Naive B cell (primary cell): ENCODE data around the gene FAM25G. TPM values are rescaled to one million over a fixed set of nuclear protein-coding genes. Genes with fewer than 3 reads are reported as not detected.

Source experiments
- ATAC-seq, 2 donors: fragments of 150-1000 bp; cut with Tn5 transposase; 2 replicates each; pipeline ENCODE4 v1.10.0; 2021; ENCODE audit warnings: low read depth in 2 of 2, mild to moderate bottlenecking in 2 of 2, moderate library complexity in 2 of 2
- DNase-seq: peaks from one replicate; pipeline ENCODE4 v3.0.0; 2022
- H3K27ac Mint-ChIP-seq, 6 donors: one replicate each; pipeline ENCODE4 v1.8.0; 2020 to 2022; ENCODE audit warnings: mild to moderate bottlenecking in 6 of 6, mixed read lengths in 6 of 6, moderate library complexity in 5 of 6, inconsistent platforms in 2 of 6
- H3K27me3 Mint-ChIP-seq, 3 donors: one replicate each; pipeline ENCODE4 v1.8.0; 2021 to 2022; ENCODE audit warnings: mixed read lengths in 3 of 3, mild to moderate bottlenecking in 1 of 3
- H3K36me3 Mint-ChIP-seq, 2 donors: one replicate each; pipeline ENCODE4 v1.8.0; 2020 to 2022; ENCODE audit warnings: mixed read lengths in 2 of 2, inconsistent platforms in 1 of 2, mild to moderate bottlenecking in 1 of 2
- H3K4me1 Mint-ChIP-seq, 3 donors: one replicate each; pipeline ENCODE4 v1.8.0; 2020 to 2022; ENCODE audit warnings: mixed read lengths in 3 of 3, inconsistent platforms in 1 of 3, mild to moderate bottlenecking in 1 of 3, moderate library complexity in 1 of 3
- H3K4me3 Mint-ChIP-seq, 8 donors: one replicate each; pipeline ENCODE4 v1.8.0; 2020 to 2022; ENCODE audit warnings: mild to moderate bottlenecking in 8 of 8, mixed read lengths in 8 of 8, moderate library complexity in 8 of 8, inconsistent platforms in 2 of 8
- H3K9me3 Mint-ChIP-seq, 7 donors: one replicate each; pipeline ENCODE4 v1.8.0; 2020 to 2022; ENCODE audit warnings: mixed read lengths in 7 of 7, mild to moderate bottlenecking in 5 of 7, inconsistent platforms in 2 of 7, moderate library complexity in 1 of 7
- polyA plus RNA-seq, 6 donors: library from polyadenylated mRNA; unstranded; fragments of 300-500 nt; fragmentation: Illumina TruSeq; gene quantifications; one replicate each; pipeline ENCODE4 v1.2.3, GENCODE V29; 2021; ENCODE audit warnings: low read depth in 6 of 6

FAM25G gene
- polyA plus RNA-seq, 6 donors from 2014 or later = not detected

DNA sequence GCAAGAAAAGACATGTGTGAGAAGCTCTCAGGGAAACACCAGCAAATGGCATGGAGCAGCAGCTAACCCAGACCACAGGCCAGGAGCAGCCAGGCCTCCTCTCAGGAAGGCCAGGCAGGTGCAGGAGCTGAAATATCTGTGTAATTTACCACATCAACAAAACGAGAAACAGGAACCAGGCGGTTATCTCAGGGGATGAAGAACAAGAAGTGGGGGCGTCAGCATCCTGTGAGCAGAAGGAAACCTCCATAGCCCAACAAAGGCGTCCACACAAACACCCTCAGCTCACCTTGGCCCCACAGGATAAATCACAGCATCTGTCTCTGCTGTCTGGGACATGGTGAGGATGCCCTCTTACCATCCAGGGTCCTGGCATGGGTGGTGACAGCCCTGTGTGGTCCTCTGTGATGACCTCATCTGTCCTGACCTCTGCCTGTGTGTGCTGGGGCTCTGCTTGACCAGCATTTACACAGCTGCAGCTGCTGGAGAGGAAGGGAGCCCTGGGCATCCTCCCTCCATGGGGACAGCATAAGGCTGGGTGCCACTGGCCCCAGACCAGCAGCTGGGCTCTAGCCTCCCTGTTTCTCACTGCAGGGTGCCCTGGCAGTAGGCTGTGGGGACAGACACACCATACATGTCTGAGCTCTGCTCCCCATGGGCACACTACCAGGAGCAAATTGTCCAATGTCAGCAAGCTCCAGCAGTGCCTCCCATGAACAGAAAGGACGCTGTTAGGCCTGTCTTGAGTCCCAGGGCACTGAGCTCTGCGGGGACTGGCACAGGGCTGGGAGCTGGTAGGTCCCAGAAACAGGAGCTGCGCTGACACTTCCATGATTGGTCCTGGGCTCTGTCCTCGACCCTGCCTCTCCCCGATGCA, 42.2 kb downstream of the FAM25G start:
- peak overlapping the region in 1 of 8 donors; percentile 18 for H3K4me3 Mint-ChIP-seq
- H3K36me3 Mint-ChIP-seq = peaks cover 0 to 8% of the 10 kb centered on the region in 2 donors
- H3K27ac Mint-ChIP-seq = peak overlapping the region in 2 of 6 donors; percentile 1 to 30
- ATAC-seq (peak in 1 of 2 donors; percentile 52), DNase-seq (no peak)
- H3K9me3 Mint-ChIP-seq = peaks cover 12 to 19% (median 17%) of the 10 kb centered on the region in 7 donors
- H3K27me3 Mint-ChIP-seq = peaks cover 4 to 10% (median 5%) of the 10 kb centered on the region in 3 donors
- peaks cover 14 to 16% (median 16%) of the 10 kb centered on the region in 3 donors for H3K4me1 Mint-ChIP-seq

DNA sequence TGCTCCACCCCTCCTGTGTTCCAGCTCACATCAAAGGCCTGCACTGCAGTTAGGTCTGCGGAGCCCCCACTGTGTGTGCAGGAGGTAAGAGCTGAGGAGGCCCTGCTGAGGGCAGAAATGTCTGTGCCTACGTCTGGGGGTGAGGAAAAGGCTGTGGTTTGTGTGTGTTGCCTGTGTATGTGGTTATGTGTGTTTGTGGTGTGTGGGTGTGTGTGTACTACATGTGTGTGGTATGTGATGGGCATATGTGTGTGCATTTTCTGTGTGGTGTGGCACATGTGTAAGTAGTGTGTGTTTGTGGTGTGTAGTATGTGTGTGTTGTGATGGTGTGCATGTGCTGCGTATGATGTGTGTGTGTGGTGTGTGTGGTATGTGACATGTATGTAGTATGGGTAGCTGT, 43.8 kb downstream of the FAM25G start:
- ATAC-seq (no peak), DNase-seq (no peak)
- H3K27me3 Mint-ChIP-seq = peaks cover 0 to 2% (median under 1%) of the 10 kb centered on the region in 3 donors
- peaks cover 12 to 16% (median 14%) of the 10 kb centered on the region in 3 donors for H3K4me1 Mint-ChIP-seq
- H3K36me3 Mint-ChIP-seq = peaks cover 0 to 14% of the 10 kb centered on the region in 2 donors
- H3K27ac Mint-ChIP-seq = peak overlapping the region in 1 of 6 donors; percentile 0
- no peak overlapping the region for H3K4me3 Mint-ChIP-seq
- peaks cover 16 to 25% (median 21%) of the 10 kb centered on the region in 7 donors for H3K9me3 Mint-ChIP-seq

DNA sequence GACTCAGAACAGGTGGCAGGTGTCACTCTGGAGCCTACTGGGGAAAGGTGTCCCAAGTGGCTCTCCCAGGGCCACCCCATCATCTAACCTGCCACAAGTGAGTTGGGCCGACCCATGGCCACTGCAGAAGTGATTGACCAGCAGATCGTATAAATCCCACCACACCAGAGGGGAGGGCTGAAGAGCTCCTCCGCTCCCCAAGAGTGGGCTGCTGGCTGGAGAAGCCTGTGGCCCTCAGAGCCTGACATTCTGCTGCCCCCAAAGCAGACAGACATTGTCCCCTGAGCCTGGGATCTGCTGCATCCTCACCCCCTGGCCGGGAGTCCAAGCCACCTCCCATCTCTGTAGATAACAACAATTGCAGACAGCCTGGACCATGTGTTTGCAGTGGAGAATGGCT, 44.3 kb downstream of the FAM25G start:
- Mint-ChIP-seq H3K27me3 (peaks cover 0 to 7% (median 5%) of the 10 kb centered on the region in 3 donors), H3K4me1 (peaks cover 12 to 16% (median 14%) of the 10 kb centered on the region in 3 donors), H3K36me3 (peaks cover 0 to 14% of the 10 kb centered on the region in 2 donors), H3K9me3 (peaks cover 16 to 25% (median 21%) of the 10 kb centered on the region in 7 donors), H3K4me3 (no peak overlapping the region), H3K27ac (peak overlapping the region in 1 of 6 donors; percentile 5)
- DNase-seq (no peak), ATAC-seq (no peak)

DNA sequence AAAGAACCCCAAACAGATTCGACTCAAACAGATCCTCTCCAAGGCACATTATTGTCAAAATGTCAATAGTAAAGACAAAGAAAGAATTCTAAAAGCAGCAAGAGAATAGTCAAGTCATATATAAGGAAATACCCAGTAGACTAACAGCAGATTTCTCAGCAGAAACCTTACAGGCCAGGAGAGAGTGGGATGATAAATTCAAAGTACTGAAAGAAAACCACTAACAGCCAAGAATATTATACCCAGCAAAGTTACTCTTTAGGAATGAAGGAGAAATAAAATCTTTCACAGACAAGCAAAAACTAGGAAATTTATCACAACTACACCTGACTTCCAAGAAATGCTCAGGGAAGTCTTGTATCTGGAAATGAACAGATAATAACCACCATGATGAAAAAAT, 45.8 kb downstream of the FAM25G start:
- Mint-ChIP-seq H3K4me3 (no peak overlapping the region), H3K36me3 (peaks cover 0 to 14% of the 10 kb centered on the region in 2 donors), H3K27me3 (peaks cover 0 to 17% (median 6%) of the 10 kb centered on the region in 3 donors), H3K27ac (no peak overlapping the region), H3K4me1 (peaks cover 12 to 16% (median 14%) of the 10 kb centered on the region in 3 donors), H3K9me3 (peaks cover 16 to 25% (median 21%) of the 10 kb centered on the region in 7 donors)
- ATAC-seq (no peak), DNase-seq (no peak)

DNA sequence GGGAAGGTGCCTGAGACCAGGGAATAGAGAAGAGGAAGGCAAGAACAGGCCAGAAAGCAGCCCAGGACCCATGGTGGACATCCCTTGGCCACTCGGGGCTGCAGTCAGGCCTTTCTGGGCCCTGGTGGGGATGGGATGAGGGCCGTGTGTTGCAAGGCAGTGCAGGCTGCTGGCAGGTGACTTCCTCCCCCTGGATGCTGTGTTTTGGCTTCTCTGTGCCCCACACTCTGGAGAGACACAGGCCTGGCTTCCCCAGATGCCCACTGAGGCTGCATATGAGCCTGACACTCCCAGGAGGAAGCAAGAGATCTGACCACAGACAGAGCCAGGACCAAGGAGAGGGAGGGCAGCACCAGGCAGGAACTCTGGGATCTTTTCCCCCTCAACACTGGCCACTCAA, 47.5 kb downstream of the FAM25G start:
- no peak overlapping the region for H3K4me3 Mint-ChIP-seq
- H3K9me3 Mint-ChIP-seq = peaks cover 16 to 28% (median 21%) of the 10 kb centered on the region in 7 donors
- DNase-seq = no peak
- ATAC-seq = no peak
- no peak overlapping the region for H3K27ac Mint-ChIP-seq
- H3K36me3 Mint-ChIP-seq = peaks cover 0 to 14% of the 10 kb centered on the region in 2 donors
- H3K27me3 Mint-ChIP-seq = peaks cover 4 to 23% (median 13%) of the 10 kb centered on the region in 3 donors
- peaks cover 12 to 14% (median 12%) of the 10 kb centered on the region in 3 donors for H3K4me1 Mint-ChIP-seq

DNA sequence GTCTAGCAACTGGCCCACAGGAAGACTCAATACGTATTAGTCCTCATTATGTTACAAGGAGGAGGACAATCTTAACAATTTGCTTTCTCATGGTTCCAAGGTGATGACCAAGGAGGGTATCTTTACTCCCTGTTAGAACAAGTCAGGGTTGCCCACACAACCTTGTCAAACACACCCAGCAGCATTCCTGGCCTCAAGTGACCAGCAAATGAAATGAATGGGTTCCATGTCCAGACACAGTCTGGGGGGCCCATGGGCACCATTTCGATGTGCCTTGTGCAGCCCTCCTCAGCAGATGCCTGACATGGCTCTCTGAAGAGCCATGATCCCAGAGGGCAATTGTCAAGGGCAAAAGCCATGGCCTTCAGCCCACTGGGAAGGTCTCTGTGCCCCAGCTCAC, 48.4 kb downstream of the FAM25G start:
- ATAC-seq (no peak), DNase-seq (no peak)
- Mint-ChIP-seq H3K36me3 (peaks cover 0 to 14% of the 10 kb centered on the region in 2 donors), H3K27me3 (peaks cover 4 to 29% (median 13%) of the 10 kb centered on the region in 3 donors), H3K9me3 (peaks cover 16 to 35% (median 24%) of the 10 kb centered on the region in 7 donors), H3K4me3 (no peak overlapping the region), H3K27ac (no peak overlapping the region), H3K4me1 (peaks cover 4 to 5% (median 4%) of the 10 kb centered on the region in 3 donors)

DNA sequence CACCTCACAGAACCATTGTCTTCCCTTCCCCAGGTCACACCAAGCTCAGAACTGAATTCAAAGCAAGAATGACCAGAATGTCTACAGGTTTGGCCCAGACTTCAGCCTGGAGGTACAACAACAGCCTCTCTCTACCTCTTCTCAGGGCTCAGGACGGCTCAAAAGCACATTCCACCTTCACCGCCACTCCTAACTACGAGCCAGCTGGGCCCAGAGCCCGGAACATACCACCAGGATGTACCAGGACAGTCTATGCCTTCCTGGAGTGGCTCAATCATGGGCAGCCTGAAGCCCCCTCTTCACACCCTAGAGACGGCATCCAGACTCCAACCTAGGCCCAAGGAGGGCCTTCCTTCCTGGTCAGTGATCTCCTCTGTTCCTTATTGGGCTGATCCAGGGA, 49.1 kb downstream of the FAM25G start:
- Mint-ChIP-seq H3K27me3 (peaks cover 4 to 29% (median 13%) of the 10 kb centered on the region in 3 donors), H3K4me3 (peak overlapping the region in 1 of 8 donors; percentile 17), H3K36me3 (peaks cover 5 to 14% of the 10 kb centered on the region in 2 donors), H3K9me3 (peaks cover 15 to 41% (median 26%) of the 10 kb centered on the region in 7 donors), H3K4me1 (no peaks in the 10 kb centered on the region), H3K27ac (no peak overlapping the region)
- ATAC-seq (no peak), DNase-seq (no peak)

DNA sequence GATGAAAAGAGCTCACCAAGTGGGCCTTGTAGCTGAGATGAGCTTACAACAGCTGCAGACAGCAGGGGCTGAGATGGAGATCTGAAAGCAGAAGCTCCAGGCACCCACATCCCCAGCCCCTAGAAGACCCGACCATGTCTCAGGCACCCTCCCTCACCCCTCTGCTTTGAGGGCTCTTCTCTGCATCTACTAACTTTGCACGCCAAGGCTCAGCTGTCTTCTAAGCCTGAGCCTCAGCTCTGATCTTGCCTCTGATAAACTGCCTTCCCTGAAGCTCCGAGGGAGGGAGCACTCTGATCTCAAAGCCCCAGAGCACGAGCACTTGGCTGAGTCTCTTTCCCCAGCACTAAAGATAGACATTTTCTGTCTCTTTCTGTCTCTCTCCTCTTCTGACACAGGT, 49.6 kb downstream of the FAM25G start:
- DNase-seq = no peak
- ATAC-seq = no peak
- peaks cover 4 to 33% (median 13%) of the 10 kb centered on the region in 3 donors for H3K27me3 Mint-ChIP-seq
- H3K4me1 Mint-ChIP-seq = no peaks in the 10 kb centered on the region
- peaks cover 5 to 14% of the 10 kb centered on the region in 2 donors for H3K36me3 Mint-ChIP-seq
- no peak overlapping the region for H3K27ac Mint-ChIP-seq
- peaks cover 16 to 42% (median 28%) of the 10 kb centered on the region in 7 donors for H3K9me3 Mint-ChIP-seq
- H3K4me3 Mint-ChIP-seq = no peak overlapping the region

DNA sequence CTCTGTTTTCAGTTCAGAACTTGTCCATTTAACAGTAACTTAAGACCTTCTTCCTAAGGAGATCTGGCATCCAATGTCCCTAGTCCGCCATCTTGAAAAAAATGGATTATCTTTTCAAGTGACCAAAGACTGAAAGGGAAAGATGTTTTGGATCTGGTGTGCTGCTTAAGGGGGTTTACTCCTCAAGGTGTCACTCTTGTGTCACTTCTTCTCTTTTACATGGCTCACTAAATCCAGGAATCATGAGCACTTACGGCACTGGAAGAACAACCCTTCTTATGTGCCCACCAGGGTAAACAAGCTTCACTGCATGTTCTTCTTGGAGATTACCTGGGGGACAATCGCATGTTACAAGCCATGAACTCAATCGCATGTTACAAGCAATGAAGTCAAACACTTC, 51.3 kb downstream of the FAM25G start:
- Mint-ChIP-seq H3K27ac (no peak overlapping the region), H3K9me3 (peaks cover 9 to 37% (median 21%) of the 10 kb centered on the region in 7 donors), H3K36me3 (peaks cover 5 to 8% of the 10 kb centered on the region in 2 donors), H3K4me1 (no peaks in the 10 kb centered on the region), H3K4me3 (no peak overlapping the region), H3K27me3 (peaks cover 4 to 36% (median 18%) of the 10 kb centered on the region in 3 donors)
- DNase-seq (no peak), ATAC-seq (no peak)

DNA sequence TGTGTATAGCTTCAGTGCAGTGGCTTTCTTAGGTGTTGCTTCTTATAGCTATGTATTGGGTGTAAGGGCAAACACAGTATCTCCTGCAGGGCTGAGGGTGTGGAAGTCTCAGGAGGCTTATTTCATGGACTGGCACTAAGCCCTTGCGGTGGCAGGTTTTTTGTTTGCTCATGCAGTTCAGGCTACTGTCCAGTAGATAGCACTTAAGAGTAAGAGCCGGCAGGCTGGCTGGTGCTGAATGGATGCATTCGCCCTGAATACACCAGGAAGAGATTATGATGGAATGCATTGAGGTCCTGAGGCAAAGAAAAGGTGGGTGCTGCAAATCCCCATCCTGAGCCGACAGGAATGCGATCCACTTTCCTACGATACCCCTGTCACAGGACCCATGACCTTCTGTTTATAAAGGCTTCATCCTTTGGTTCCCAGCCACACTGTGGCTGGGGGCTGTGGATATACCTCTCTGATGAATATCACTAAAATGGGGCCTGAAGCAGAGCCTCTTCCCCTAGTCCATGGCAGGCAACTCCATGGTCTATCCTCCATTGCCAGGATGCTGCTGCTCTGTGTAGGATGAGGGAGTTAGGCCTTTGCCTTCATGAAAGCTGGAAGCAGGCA, 52.5 kb downstream of the FAM25G start:
- H3K36me3 Mint-ChIP-seq = peaks cover 5 to 6% of the 10 kb centered on the region in 2 donors
- no peak overlapping the region for H3K27ac Mint-ChIP-seq
- no peaks in the 10 kb centered on the region for H3K4me1 Mint-ChIP-seq
- peaks cover 8 to 45% (median 17%) of the 10 kb centered on the region in 7 donors for H3K9me3 Mint-ChIP-seq
- DNase-seq (no peak), ATAC-seq (no peak)
- peaks cover 4 to 42% (median 18%) of the 10 kb centered on the region in 3 donors for H3K27me3 Mint-ChIP-seq
- no peak overlapping the region for H3K4me3 Mint-ChIP-seq

Other genes starting within 250 kb of the FAM25G start
- not detected for gene GDF10, start 191.5 kb downstream of the FAM25G start, polyA plus RNA-seq
- gene GDF2, start 169.2 kb downstream of the FAM25G start, polyA plus RNA-seq = not detected
- gene RBP3, start 143.3 kb downstream of the FAM25G start, polyA plus RNA-seq = not detected
- not detected for gene ZNF488, start 107.4 kb downstream of the FAM25G start, polyA plus RNA-seq
- gene ANXA8, start 7.6 kb downstream of the FAM25G start, polyA plus RNA-seq = not detected
- under 1 TPM in 5 of 6 donors, not detected in 1; 0.12 to 0.65 (median 0.40) TPM for gene AGAP9, start 31.9 kb upstream of the FAM25G start, polyA plus RNA-seq